Testis (tissue), 2 donors: ENCODE measurements around the gene MYO1E.

ENCODE experiments used
- CTCF ChIP-seq, 3 experiments: fragments of 450-650 bp in 2 of 3; fragments of 200-600 bp in 1 of 3; sonication (generic) in 1 of 3; IDR thresholded peaks; one replicate each; pipeline ENCODE4 v1.5.1; 2016 to 2019; ENCODE audit warnings: antibody characterized with exemption in 3 of 3, mild to moderate bottlenecking in 2 of 3, moderate library complexity in 1 of 3
- POLR2A ChIP-seq: fragments of 450-650 bp; IDR thresholded peaks from one replicate; pipeline ENCODE4 v1.6.1; 2017; ENCODE audit warnings: antibody characterized with exemption, mild to moderate bottlenecking, moderate library complexity

- no peak for TF ChIP-seq CTCF (IDR thresholded peaks at IDR 0.05)
- no peak for TF ChIP-seq POLR2A
Measured at GRCh38 chr15:59206623-59207183, 166.0 kb downstream of the MYO1E start, which contains the start of gene LDHAL6B.
